AG10803 (cell line): Measurements from ENCODE around the gene PPA1.

ENCODE experiments used
- DNase-seq: peaks from one replicate; pipeline ENCODE4 v3.0.0; 2010; ENCODE audit warnings: low read depth
- H3K4me3 ChIP-seq: 2 replicates; pipeline ENCODE4 v1.5.1; 2011; ENCODE audit warnings: mild to moderate bottlenecking, low read length, control low read depth
- TF ChIP-seq, protein P1 (sequence below): conservative IDR thresholded peaks from 2 replicates; pipeline ENCODE4 v1.5.1; 2011; ENCODE audit warnings: mild to moderate bottlenecking, low read length, control low read depth, inconsistent platforms

The PPA1 gene

GRCh38 chr10:70233109-70233938 lies at the start of gene PPA1:
Gene PPA1 (minus strand): TSS chr10:70233429. CDS start chr10:70233327, 102 bp downstream.
- TF ChIP-seq, protein P1, sequence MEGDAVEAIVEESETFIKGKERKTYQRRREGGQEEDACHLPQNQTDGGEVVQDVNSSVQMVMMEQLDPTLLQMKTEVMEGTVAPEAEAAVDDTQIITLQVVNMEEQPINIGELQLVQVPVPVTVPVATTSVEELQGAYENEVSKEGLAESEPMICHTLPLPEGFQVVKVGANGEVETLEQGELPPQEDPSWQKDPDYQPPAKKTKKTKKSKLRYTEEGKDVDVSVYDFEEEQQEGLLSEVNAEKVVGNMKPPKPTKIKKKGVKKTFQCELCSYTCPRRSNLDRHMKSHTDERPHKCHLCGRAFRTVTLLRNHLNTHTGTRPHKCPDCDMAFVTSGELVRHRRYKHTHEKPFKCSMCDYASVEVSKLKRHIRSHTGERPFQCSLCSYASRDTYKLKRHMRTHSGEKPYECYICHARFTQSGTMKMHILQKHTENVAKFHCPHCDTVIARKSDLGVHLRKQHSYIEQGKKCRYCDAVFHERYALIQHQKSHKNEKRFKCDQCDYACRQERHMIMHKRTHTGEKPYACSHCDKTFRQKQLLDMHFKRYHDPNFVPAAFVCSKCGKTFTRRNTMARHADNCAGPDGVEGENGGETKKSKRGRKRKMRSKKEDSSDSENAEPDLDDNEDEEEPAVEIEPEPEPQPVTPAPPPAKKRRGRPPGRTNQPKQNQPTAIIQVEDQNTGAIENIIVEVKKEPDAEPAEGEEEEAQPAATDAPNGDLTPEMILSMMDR = peak; percentile 34
- DNase-seq = peak; percentile 92
- peak within 1 kb of the TSS; percentile 86 for H3K4me3 ChIP-seq

DNA sequence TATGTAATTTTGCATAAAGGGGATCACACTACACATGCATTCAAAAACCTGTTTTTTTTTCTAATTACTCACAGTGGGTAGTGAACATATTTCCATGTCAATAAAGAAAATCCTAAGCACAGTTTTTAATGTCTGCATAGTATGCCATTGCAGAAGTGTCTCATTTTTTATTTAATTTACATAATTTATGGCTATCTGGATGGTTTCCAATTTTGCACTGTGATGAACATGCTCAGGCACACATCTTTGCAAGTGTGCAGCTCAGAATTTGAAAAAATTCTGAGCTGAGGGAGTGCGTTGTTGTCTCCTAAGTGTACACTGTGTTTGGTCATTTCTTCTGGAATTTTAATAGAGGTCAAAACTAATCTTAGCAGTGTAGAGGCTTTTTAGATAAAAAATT lies 48.4 kb upstream of the PPA1 start:
- TF ChIP-seq, protein P1 = no peak
- H3K4me3 ChIP-seq = no peak overlapping the region
- no peak for DNase-seq

- no peak for DNase-seq
- no peak overlapping the region for H3K4me3 ChIP-seq
- TF ChIP-seq, protein P1 = no peak
Measured at GRCh38 chr10:70280099-70280498, 46.9 kb upstream of the PPA1 start.

DNA sequence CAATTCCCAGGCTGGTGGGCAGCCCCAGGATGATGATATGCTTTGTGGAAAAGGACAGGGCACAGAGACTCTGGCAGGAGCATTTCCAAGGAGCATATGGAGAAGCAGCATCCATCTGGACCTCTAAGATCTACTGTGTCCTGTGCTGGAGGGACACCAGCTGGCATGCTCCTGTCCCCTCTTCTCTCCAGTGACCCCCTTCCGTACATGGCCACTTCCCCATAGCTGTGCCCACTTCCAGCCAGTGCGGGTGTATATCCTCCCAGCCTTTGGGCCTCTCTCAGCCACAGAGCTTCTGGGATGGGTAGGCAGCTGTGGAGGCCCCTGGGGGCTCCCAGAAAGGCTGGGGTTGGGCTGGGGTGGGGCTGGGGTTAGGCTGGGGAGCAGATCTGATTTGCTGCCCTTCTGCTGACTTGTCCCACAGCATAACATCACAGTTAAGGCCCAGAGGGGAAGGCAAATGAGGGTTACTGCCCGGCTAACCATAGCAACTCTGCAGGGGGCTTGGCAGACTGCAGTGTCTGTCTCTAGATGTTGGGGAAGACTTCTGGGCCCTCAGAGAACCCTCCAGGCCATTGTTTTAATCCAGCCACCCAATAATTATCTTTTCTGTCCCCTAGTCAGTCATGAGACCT lies 44.3 kb upstream of the PPA1 start:
- H3K4me3 ChIP-seq = no peak overlapping the region
- TF ChIP-seq, protein P1 = no peak
- DNase-seq = no peak

DNA sequence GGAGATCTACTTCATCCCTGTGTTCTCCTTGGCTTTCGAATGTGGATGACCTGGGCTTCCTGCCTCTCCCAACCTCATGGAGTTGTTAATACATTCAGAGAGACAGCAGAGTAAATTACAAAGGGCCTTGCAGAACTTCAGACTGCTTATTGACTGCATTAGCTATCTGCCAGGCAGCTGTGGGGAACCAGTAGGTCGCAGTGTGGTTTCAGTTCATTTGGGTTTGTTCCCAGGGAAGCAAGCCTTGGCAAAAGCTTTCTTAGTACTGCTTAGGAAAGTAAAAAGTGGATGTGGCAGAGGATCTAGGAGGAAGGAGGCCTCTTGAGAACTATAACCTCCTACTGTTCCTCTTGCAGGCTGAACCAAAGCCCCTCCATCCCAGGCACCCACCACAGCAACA lies 41.4 kb upstream of the PPA1 start:
- TF ChIP-seq, protein P1 = peak; percentile 30
- DNase-seq = peak; percentile 89

GRCh38 chr10:70272925-70273316 lies 39.7 kb upstream of the PPA1 start:
- TF ChIP-seq, protein P1 = peak; percentile 60
- no peak overlapping the region for H3K4me3 ChIP-seq
- peak; percentile 15 for DNase-seq

More for the DNA sequence above, 41.4 kb upstream of the PPA1 start:
- H3K4me3 ChIP-seq = no peak overlapping the region
